Right lobe of liver (tissue), 6 donors: Measurements from ENCODE around the gene MAN1B1. TPM values are rescaled to one million over a fixed set of nuclear protein-coding genes. Genes with fewer than 3 reads are reported as not detected.

Source experiments
- ATAC-seq, 4 donors: fragments of 200-7000 bp; cut with Tn5 transposase; one replicate each; pipeline ENCODE4 v1.9.1; 2020; ENCODE audit warnings: mild to moderate bottlenecking in 4 of 4, moderate library complexity in 4 of 4
- DNase-seq, 3 donors: peaks; one replicate each; pipeline ENCODE4 v3.0.0-alpha.2; 2020
- H3K27ac ChIP-seq, 3 donors: fragments of 200-600 bp; one replicate each; pipeline ENCODE4 v1.8.0; 2022
- H3K27me3 ChIP-seq, 2 donors: fragments of 200-600 bp; one replicate each; pipeline ENCODE4 v1.8.0; 2022
- H3K36me3 ChIP-seq, 4 donors: fragments of 200-600 bp; sonication (generic) in 1 of 4; one replicate each; pipeline versions ENCODE4 v1.5.1 to v1.8.0; 2017 to 2022; ENCODE audit warnings: control low read depth in 1 of 4
- H3K4me1 ChIP-seq, 4 donors: fragments of 200-600 bp; sonication (generic) in 1 of 4; one replicate each; pipeline versions ENCODE4 v1.5.1 to v1.8.0; 2017 to 2022; ENCODE audit warnings: control low read depth in 1 of 4
- H3K4me3 ChIP-seq, 3 donors: fragments of 200-600 bp; one replicate each; pipeline ENCODE4 v1.8.0; 2022
- H3K9me3 ChIP-seq, 4 donors: fragments of 200-600 bp; sonication (generic) in 1 of 4; one replicate each; pipeline versions ENCODE4 v1.5.1 to v1.8.0; 2017 to 2022; ENCODE audit warnings: control low read depth in 1 of 4
- POLR2A ChIP-seq: fragments of 450-650 bp; IDR thresholded peaks from one replicate; pipeline ENCODE4 v1.6.1; 2017; ENCODE audit warnings: antibody characterized with exemption, mild to moderate bottlenecking
- WGBS: methylation state at CpG from one replicate; pipeline ENCODE4 v1.1.6; 2018; ENCODE audit warnings: low coverage, low lambda C conversion rate; ENCODE audit not compliant: insufficient coverage; ENCODE audit errors: missing lambda C conversion rate; 5-methylcytosine and 5-hydroxymethylcytosine counted together
- intact Hi-C, 2 donors: fragments of 100-400 bp; cut with DNase I; formaldehyde crosslinking; loops; one replicate each; pipeline versions ENCODE4 v1.11.2 to v1.14.1; 2022
- total RNA-seq, 6 experiments: library from RNA; depleted of rRNA in 2 of 6; stranded (reverse); fragments of >200 nt in 2 of 6; fragmentation: NEBNext Ultra II Directional in 3 of 6; extraction: Animal tissue kit (Norgen Biotek cat#: 25700) in 3 of 6; gene quantifications; one replicate each; pipeline versions ENCODE4 v1.1.0 to v1.2.4, GENCODE V29; 2016 to 2023
- TF ChIP-seq, protein P1 (sequence below), 4 donors: fragments of 200-600 bp in 3 of 4; fragments of 450-650 bp in 1 of 4; IDR thresholded peaks; one replicate each; pipeline versions ENCODE4 v1.5.1 to v1.8.0; 2016 to 2022; ENCODE audit warnings: antibody characterized with exemption in 4 of 4, mild to moderate bottlenecking in 2 of 4
- donor health status: DM: no; HTN: yes; CAD: no.
- donor health status: DM: no; HTN: no; CAD: no.
- donor health status: DM: no; HTN: no; CAD: no.
- donor health status: DM: no; HTN: yes; CAD: no.
- donor health status: DM: no; HTN: yes; CAD: no.

The MAN1B1 gene
- total RNA-seq, 6 experiments from 2014 or later = 24.0 to 39.1 (median 28.8) TPM

DNA sequence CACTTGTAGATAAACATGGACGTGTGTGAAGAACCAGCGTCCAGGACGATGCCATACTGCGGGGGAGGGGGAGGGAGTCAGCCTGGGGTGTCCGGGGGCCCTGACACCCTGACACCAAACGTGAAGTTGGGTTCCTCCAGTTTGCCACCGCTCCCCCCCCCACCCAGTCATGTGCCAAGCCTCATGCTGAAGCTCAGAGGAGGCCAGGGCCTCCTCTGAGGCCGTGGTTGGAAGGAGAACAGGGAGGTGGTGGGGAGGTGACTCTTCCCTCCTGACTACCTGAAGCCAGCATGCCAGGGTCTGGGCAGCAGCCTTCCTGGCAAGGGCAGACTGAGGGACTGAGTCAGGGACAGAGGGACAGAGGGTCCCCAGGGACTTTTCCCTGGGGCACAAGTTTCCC is 34.5 kb upstream of the MAN1B1 start:
- TF ChIP-seq, protein P1, sequence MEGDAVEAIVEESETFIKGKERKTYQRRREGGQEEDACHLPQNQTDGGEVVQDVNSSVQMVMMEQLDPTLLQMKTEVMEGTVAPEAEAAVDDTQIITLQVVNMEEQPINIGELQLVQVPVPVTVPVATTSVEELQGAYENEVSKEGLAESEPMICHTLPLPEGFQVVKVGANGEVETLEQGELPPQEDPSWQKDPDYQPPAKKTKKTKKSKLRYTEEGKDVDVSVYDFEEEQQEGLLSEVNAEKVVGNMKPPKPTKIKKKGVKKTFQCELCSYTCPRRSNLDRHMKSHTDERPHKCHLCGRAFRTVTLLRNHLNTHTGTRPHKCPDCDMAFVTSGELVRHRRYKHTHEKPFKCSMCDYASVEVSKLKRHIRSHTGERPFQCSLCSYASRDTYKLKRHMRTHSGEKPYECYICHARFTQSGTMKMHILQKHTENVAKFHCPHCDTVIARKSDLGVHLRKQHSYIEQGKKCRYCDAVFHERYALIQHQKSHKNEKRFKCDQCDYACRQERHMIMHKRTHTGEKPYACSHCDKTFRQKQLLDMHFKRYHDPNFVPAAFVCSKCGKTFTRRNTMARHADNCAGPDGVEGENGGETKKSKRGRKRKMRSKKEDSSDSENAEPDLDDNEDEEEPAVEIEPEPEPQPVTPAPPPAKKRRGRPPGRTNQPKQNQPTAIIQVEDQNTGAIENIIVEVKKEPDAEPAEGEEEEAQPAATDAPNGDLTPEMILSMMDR (IDR thresholded peaks at IDR 0.05) = no peak
- no peak for TF ChIP-seq POLR2A
- WGBS = no CpG with 5 or more reads among the region's 8 CpGs
- Histone ChIP-seq H3K27ac (no peak overlapping the region), H3K27me3 (peaks cover 0 to 10% of the 10 kb centered on the region in 2 donors), H3K9me3 (no peaks in the 10 kb centered on the region), H3K36me3 (no peaks in the 10 kb centered on the region), H3K4me3 (no peak overlapping the region), H3K4me1 (peaks cover 2 to 27% (median 11%) of the 10 kb centered on the region in 4 donors)
- intact Hi-C loops = no loop called here
- DNase-seq (no peak), ATAC-seq (no peak)

DNA sequence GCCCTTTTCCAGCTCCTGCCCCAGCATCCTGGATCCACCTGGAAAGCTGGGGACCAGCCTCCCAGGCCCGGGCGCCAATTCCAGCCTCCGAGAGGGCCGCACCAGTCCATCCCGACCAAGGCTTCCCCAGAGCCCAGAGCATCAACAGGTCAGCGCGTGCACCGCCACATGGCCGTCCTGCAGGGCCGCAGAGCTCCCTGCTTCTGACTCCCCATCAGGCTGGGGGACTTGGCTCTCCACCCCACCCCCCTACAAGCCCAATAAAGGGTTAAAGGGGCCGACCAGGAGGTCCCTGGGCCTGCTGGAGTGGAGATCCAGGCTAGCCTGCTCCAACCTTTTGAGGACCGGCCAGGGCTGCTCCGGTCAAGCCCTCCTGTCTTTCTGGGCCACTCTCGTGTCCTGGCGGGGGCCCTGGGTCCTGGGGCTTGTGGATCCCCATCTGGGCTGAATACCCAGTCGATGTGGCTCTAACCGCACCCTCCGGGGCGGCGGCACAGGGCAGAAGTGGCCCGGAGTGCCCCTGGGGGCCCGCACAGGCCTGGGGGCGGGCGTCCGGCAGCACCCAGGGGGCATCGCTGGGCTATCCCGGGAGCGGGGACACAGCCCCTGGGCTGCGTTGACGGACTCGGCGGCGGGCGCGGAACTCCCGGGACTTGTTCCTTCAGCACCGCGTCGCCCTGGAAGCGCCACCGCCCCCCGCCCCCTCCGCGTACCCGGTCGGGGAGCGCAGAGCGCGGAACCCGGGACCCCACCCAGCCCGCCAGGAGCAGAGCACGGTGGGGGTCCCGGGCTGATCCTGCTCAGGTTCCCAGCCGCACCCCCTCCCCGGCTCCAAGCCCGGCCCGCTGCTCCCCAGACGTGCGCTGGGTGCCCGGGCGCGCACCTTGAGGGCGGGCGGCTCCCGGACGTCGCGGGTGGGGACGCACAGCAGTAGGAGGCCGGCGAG is 33.5 kb upstream of the MAN1B1 start:
- Histone ChIP-seq H3K4me1 (peaks cover 2 to 27% (median 11%) of the 10 kb centered on the region in 4 donors), H3K27me3 (no peaks in the 10 kb centered on the region), H3K9me3 (no peaks in the 10 kb centered on the region), H3K4me3 (peak overlapping the region; percentile 29 to 53 (median 51)), H3K36me3 (no peaks in the 10 kb centered on the region), H3K27ac (no peak overlapping the region)
- ATAC-seq (no peak), DNase-seq (peak in 1 of 3 donors; percentile 27)
- WGBS = 40% methylated on average over 1 of the region's 71 CpGs
- TF ChIP-seq, protein P1 (IDR thresholded peaks at IDR 0.05) = no peak
- no peak for TF ChIP-seq POLR2A
- intact Hi-C loops = no loop called here

DNA sequence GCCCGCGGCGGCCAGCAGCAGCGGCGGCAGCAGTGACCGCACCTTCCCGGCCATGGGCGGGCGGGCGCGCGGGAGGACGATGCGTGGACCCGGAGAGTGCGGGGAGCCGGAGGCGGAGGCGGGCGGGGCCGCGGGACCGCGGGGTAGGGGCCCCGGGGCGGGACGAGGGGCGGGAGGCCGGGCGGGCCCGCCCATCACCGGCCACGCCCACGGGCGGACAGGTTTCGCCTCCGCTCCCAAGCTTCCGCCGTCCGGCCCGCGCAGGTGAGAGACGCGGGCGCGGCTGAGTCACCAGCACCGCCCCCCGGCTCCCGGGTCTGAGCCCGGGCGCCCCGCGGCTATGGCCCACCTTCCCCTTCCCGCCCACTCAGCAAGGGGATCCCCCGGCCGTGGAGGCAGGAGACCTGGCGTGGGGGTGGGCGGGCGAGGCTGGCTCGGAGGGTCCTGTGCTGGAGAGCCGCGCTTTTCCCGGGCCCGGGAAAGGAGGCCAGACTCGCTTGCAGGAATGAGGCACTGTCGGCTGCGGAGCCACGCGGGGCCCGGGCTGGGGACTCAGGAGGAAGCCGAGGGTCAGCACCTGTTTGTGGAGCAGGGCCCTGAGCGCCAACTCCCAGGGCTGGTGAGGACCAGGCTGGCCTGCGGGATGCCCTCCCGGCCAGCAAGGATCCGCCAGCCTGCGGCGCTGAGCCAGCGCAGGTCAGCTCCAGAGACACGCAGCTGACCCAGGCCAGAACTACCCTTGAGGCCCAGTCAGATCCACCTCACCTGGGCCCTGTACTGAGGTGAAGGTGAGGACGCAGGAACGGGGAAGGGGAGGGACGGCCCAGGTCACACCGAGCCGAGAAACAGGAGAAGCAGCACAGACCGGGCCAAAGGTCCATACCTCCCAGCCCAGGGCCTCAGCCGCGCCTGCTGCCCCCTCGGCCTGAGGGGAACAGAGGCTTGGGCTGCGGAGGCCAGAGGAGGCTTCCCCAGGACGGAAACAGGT is 32.5 kb upstream of the MAN1B1 start, which contains the start of gene ENTPD2:
ENTPD2 (minus strand) TSS at position 118 of the 988 bp plus-strand sequence; CDS start at position 54, 64 bp downstream.
- H3K4me1 ChIP-seq = peaks cover 2 to 27% (median 11%) of the 10 kb centered on the region in 4 donors

More for the DNA sequence above, 32.5 kb upstream of the MAN1B1 start, which contains the start of gene ENTPD2:
- DNase-seq = peak in 2 of 3 donors; percentile 82 to 83
- H3K27ac ChIP-seq = peak within 1 kb of the TSS in 2 of 3 donors; percentile 70 to 81
- intact Hi-C loops = no loop called here
- no peaks in the 10 kb centered on the region for H3K36me3 ChIP-seq
- TF ChIP-seq, protein P1 (IDR thresholded peaks at IDR 0.05) = no peak
- TF ChIP-seq POLR2A = peak; percentile 64
- H3K27me3 ChIP-seq = no peaks in the 10 kb centered on the region
- H3K9me3 ChIP-seq = no peaks in the 10 kb centered on the region
- WGBS = 8% methylated on average over 15 of the region's 90 CpGs
- peak within 1 kb of the TSS; percentile 29 to 53 (median 51) for H3K4me3 ChIP-seq
- ATAC-seq = peak; percentile 64 to 74 (median 70)
